Activated CD4-positive, CD25-positive, alpha-beta regulatory T cell treated with anti-CD3 and anti-CD28 coated beads, Interleukin-2, amount 50 U/mL, for 24 hours (primary cell): ENCODE results near the gene AKAP6.

Source experiments
- ATAC-seq, 2 donors: fragments of 150-1000 bp; cut with Tn5 transposase; one replicate each; pipeline ENCODE4 v1.10.0; 2021; ENCODE audit warnings: mild to moderate bottlenecking in 1 of 2, moderate library complexity in 1 of 2

AKAP6 gene

GRCh38 chr14:32627545-32628298, 298.6 kb downstream of the AKAP6 start:
- no peak for ATAC-seq

- no peak for ATAC-seq
Observed at GRCh38 chr14:32629236-32629635, 300.1 kb downstream of the AKAP6 start.

- no peak for ATAC-seq
Observed at GRCh38 chr14:32630701-32631100, 301.6 kb downstream of the AKAP6 start.

GRCh38 chr14:32633224-32633859, 304.2 kb downstream of the AKAP6 start:
- ATAC-seq, result no peak

DNA sequence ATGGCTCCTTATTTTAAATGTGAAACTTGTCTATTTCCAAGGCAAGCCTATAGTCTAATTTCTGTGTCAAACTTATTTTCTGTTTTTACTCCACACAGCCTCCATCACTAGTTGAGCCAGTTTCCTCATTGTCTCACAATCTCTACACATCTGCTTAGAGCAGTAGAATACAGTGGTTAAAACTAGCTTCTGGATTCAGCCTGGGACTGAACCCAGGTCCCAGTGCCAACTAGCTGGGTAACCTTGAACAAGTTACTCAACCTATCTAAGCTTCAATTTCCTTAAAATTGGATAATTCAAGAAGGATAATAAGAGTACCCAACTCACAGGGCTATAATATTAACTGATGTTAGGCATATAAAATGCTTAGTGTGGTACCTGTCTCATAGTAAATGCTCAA, 304.8 kb downstream of the AKAP6 start:
- ATAC-seq, result no peak

- no peak for ATAC-seq
Observed at GRCh38 chr14:32635061-32635719, 306.1 kb downstream of the AKAP6 start.

DNA sequence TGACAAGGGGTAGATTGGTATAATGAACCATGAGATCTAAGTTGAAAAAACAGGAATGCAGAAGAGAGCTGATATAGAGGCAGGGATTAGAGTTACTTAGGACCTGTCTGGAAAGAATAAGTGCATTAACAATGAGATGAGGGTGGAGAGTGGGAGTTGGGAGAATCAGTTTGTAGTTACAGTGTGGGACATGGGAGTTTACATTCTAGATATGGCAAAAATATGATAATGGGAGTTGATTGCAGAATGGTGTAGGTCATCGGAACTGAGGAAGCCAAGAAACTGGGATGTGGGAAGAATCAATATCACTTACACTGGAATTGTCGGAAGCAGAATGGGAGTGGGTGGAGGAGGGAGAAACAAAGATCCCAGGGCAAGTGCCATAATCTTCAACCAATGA, 308.5 kb downstream of the AKAP6 start:
- ATAC-seq, result no peak

DNA sequence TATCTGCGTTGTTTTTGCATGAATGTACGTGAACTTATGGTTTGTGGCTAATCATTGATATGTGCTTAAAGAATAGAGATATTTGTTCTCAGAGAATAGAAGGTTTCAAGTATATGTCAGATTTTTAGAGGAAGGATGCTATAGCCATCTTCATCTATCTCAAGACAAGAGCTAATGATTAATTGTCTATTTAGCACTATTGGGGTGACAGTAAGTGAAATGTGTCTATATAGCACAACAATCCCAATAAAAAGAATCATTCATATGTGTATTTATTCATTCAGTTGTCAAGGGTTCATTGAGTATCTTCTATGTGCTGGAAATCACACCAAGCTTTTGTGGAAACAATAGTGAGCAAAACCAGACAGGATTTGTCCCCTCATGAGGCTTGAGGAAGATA, 310.1 kb downstream of the AKAP6 start:
- ATAC-seq, result no peak

- ATAC-seq, result no peak
Observed at GRCh38 chr14:32645551-32645950, 316.5 kb downstream of the AKAP6 start.

DNA sequence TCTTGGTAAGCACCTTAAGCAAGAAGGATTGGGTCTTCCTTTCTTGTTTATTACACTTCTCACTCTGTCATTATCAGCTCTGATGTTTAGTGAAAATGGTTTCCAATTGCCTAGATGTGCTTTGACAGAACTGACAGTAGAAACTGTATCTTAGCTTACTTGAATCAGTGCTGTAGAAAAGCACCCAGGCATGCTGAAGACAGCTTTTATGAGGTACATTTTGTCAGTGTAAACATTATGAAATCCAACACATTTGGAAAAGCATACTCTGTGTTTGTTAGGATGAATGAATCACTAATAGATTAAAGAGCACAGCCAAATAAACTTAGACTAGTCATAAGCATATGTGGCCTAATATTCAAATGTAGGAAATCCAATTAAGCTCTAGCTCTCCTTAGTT, 319.3 kb downstream of the AKAP6 start:
- no peak for ATAC-seq

DNA sequence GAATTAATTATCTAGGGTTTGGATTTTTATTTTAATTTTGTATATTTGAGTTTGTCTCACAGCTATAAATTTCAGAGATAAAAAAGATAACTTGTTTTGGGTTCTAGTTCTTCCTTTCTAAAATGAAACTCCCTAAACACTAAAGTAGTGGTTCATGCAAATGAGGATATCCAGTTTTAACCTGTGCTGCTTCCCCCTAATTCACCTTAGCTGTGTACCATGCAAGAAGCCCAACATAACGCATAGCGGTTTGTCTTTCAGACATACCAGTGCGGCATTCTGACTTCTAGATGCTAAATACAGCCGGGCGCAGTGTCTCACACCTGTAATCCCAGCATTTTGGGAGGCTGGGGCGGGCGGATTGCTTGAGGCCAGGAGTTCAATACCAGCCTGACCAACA, 320.9 kb downstream of the AKAP6 start:
- no peak for ATAC-seq

- ATAC-seq, result no peak
Observed at GRCh38 chr14:32650665-32651064, 321.6 kb downstream of the AKAP6 start.

GRCh38 chr14:32654106-32654505, 325.0 kb downstream of the AKAP6 start:
- ATAC-seq, result no peak

GRCh38 chr14:32656601-32657000, 327.5 kb downstream of the AKAP6 start:
- no peak for ATAC-seq

DNA sequence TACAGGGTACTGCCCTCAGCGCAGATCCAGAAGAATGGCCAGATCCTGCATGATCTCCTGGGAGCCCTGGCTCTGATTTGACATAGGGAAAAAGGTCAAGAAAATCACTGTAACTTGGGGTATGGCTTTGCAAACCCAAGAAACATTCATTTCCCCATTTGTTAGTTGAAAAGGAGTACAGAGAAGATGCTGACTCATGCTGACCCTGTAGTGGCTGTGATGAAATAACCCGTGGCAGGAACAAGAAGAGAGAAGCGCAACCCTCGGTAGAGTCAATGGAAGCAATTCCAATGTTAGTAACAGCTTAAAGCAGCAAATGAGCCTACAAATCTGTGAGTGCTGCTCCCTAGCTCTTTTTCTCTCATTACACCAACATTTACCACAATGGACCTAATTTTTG, 328.0 kb downstream of the AKAP6 start:
- ATAC-seq, result peak in 1 of 2 donors; percentile 17

DNA sequence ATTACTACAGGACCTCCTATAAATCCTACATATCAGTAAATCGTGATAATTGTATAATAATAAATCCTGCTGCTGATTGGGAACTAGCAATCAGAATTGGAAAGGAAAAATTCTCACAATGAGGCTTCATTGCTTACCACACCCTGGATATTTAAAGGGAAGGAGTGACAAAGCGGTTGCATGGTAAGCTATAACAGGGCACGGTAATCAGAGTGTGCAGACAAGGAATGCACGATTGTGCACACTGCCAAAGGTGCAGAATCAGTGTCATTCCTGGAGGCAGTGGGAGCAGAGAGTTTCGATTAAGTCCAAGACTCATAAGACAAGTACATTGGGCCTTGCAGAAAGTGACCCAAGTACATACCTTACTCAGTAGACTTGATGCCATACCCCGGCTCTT, 332.1 kb downstream of the AKAP6 start:
- no peak for ATAC-seq

GRCh38 chr14:32662211-32662610, 333.1 kb downstream of the AKAP6 start:
- peak in 1 of 2 donors; percentile 43 for ATAC-seq

- ATAC-seq, result no peak
Observed at GRCh38 chr14:32666308-32666707, 337.2 kb downstream of the AKAP6 start.

- no peak for ATAC-seq
Observed at GRCh38 chr14:32667287-32667686, 338.2 kb downstream of the AKAP6 start.

DNA sequence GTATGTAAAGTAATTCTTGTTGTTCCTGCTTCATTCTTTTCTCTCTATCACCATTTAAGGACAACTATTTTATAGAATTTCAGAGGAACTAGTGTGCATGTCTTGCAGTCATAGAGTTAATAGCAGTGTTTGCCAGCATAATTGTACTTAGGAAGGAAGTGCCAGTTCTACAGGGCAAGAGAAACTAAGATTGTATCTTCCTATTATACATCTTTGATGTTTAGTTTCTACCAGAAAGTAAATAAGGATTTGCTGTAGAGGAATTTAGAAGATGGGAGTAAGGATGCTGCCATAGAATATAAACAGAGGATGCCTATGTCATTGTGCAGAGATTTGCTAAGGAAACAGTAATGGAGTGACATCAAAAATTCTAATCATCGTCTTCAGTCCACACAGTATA, 338.7 kb downstream of the AKAP6 start:
- no peak for ATAC-seq

DNA sequence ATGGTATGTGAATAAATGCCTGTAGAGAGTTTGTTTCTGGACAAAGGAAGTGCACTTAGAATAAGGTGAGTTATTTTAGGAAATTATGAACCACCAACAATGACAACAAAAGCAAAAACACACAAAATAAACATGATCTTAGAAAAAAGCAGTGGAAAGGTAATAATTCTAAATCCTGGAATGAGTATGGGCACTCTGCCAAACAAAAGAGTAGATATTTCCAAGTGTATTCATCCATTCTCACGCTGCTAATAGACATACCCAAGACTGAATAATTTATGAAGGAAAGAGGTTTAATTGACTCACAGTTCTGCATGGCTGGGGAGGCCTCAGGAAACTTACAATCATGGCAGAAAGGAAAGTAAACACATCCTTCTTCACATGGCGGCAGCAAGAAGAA, 340.3 kb downstream of the AKAP6 start:
- ATAC-seq, result no peak

DNA sequence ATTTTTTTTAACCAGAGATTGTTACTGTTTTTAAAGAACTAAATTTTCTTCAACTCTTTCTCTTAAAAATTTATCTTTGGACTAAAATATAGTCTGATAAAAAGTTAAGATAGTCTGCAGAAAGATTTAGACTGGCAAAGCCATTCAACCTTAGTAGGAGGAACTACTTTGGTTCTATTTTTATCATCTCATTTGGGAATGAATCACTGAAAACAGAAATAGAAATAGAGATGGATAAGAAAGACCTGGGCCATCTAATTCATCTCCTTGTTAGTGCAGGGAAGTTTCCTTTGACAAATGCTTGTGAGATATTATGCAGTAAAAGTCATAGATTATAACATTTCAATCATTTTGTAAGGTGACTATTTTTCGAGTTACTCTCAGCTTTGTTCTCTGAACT, 346.3 kb downstream of the AKAP6 start:
- ATAC-seq, result no peak

GRCh38 chr14:32677129-32677780, 348.2 kb downstream of the AKAP6 start:
- no peak for ATAC-seq

DNA sequence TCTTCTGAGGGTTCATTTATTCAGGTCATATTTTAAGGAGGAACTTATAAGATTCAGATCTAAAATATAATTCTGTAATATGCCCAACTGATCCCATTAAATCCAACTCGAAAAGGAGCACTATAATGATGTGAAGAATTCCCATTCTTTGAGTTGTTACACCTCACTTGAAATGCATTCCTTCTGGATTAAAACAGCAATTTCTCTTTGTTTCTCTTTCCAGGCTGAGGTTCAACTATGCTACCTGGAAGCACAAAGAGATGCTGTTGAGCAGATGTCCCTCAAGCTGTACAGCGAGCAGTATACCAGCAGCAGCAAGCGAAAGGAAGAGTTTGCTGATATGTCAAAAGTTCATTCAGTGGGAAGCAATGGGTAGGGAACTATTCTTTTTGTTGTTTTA, 349.0 kb downstream of the AKAP6 start:
- ATAC-seq, result no peak
